Amniotic stem cell (primary cell): ENCODE data around the gene DMRTB1.

ENCODE experiments used
- DNase-seq: peaks from one replicate; lab custom pipeline; 2025; lab: John Stamatoyannopoulos, UW

DMRTB1 gene

GRCh38 chr1:53508056-53508990 lies 49.1 kb downstream of the DMRTB1 start:
- no peak for DNase-seq

GRCh38 chr1:53508991-53509666 lies 49.9 kb downstream of the DMRTB1 start:
- no peak for DNase-seq

GRCh38 chr1:53509775-53510174 lies 50.6 kb downstream of the DMRTB1 start:
- DNase-seq = no peak

GRCh38 chr1:53510215-53510614 lies 51.0 kb downstream of the DMRTB1 start:
- DNase-seq = no peak

- no peak for DNase-seq
Measured at GRCh38 chr1:53511323-53511932, 52.2 kb downstream of the DMRTB1 start.

DNA sequence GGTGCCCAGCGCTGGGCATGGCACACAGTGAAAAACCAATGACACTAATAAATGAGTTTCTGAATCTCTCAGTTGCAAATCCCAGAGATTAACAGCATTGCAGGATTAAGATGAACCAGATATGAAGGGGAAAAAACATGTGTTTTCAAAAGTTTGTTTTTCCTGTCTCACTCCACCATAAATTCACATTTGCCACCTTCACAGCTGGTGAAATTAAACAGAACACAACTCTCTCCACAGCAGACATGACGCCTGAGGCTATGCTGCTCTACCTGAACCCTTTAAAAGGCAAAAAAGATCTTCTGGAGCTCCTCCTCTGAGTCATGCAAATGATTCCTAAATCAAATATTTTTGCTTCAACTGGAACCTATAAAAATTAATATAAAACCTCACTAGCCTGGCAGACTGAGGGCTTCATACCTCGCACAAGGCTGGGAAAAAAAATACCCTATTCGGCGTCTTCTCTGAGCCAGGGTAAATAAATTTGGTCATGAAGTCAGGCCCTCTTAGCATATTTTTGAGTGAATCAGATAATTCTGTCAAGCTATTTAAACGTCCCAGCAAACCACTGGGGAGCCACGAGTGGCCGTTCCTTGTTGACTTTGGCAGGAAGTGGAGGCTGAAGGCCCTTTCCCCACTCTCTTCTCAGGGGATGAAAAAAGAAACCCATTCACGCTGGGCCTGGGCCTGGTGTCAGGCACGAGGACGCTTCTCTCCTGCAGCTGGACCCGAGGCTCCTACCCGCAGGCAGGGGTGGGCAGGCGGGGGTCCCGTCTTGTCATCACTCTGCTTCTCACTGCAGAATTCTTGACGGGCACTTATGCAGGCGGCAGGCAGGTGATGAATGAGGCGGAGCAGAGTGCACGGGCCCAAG lies 53.0 kb downstream of the DMRTB1 start:
- peak; percentile 58 for DNase-seq

- DNase-seq = no peak
Measured at GRCh38 chr1:53512807-53513755, 53.9 kb downstream of the DMRTB1 start.

GRCh38 chr1:53513846-53514245 lies 54.6 kb downstream of the DMRTB1 start:
- no peak for DNase-seq

GRCh38 chr1:53514436-53514835 lies 55.2 kb downstream of the DMRTB1 start:
- DNase-seq = no peak

- no peak for DNase-seq
Measured at GRCh38 chr1:53516181-53516580, 57.0 kb downstream of the DMRTB1 start.
